Measurements from ENCODE around the gene KCNQ4. TPM values are rescaled to one million over a fixed set of nuclear protein-coding genes. Genes with fewer than 3 reads are reported as not detected.

Gene KCNQ4
- not detected in 2 replicates for total RNA-seq

GRCh38 chr1:40783001-40783905 lies at the start of gene KCNQ4:
TSS of gene KCNQ4 (plus strand) at chr1:40783787. CDS start at chr1:40784094, 307 bp downstream.

GRCh38 chr1:40862008-40862863 lies 78.6 kb downstream of the KCNQ4 start, which contains the start of gene CITED4:
TSS of gene CITED4 (minus strand) at chr1:40862363. CDS start at chr1:40862127, 236 bp downstream.

Other genes with a start within 250 kb of the KCNQ4 start
- gene RIMS3, start 118.1 kb upstream of the KCNQ4 start, total RNA-seq: 0.43 TPM in 2 replicates
- 13.7 and 17.5 TPM in 2 replicates for gene NFYC, start 92.1 kb upstream of the KCNQ4 start, total RNA-seq
- gene CITED4, start 78.6 kb downstream of the KCNQ4 start, total RNA-seq: 1.5 and 2.1 TPM in 2 replicates
- 10.4 and 14.1 TPM in 2 replicates for gene CTPS1, start 195.9 kb downstream of the KCNQ4 start, total RNA-seq
- gene SLFNL1, start 237.9 kb downstream of the KCNQ4 start, total RNA-seq: 0.17 and 0.22 TPM in 2 replicates